Neural progenitor cell (in vitro differentiated cells): ENCODE measurements around the gene RNF115. TPM values are rescaled to one million over a fixed set of nuclear protein-coding genes. Genes with fewer than 3 reads are reported as not detected.
"Not testable (repeated sequence)": the region's sequence is repeated elsewhere in the genome, so short reads cannot be mapped to it uniquely, and the experiment has no call there.

Experiments used
- DNase-seq: peaks from one replicate; pipeline ENCODE4 v3.0.0-alpha.2; 2016; ENCODE audit warnings: low spot score
- H2AFZ ChIP-seq: fragments of 200-600 bp; sonication (generic); replicated peaks from 2 replicates; pipeline ENCODE4 v1.6.1; 2016; ENCODE audit warnings: antibody characterized with exemption
- H3F3A ChIP-seq: fragments of 200-600 bp; sonication (generic); 2 replicates; pipeline ENCODE4 v1.6.1; 2016; ENCODE audit warnings: antibody characterized with exemption, low read depth
- H3K27ac ChIP-seq: fragments of 200-600 bp; sonication (generic); 2 replicates; pipeline ENCODE4 v1.5.1; 2016; ENCODE audit warnings: mild to moderate bottlenecking
- H3K27me3 ChIP-seq: fragments of 200-600 bp; sonication (generic); 2 replicates; pipeline ENCODE4 v1.6.1; 2016; ENCODE audit warnings: mild to moderate bottlenecking, moderate library complexity
- H3K36me3 ChIP-seq: fragments of 200-600 bp; sonication (generic); 2 replicates; pipeline ENCODE4 v1.5.1; 2016
- H3K4me1 ChIP-seq: fragments of 200-600 bp; sonication (generic); 2 replicates; pipeline ENCODE4 v1.6.1; 2016; ENCODE audit warnings: mixed run types
- H3K4me2 ChIP-seq: fragments of 200-600 bp; sonication (generic); 2 replicates; pipeline ENCODE4 v1.6.1; 2016
- H3K4me3 ChIP-seq: fragments of 200-600 bp; sonication (generic); 2 replicates; pipeline ENCODE4 v1.5.1; 2016
- H3K79me2 ChIP-seq: fragments of 200-600 bp; sonication (generic); 2 replicates; pipeline ENCODE4 v1.6.1; 2016; ENCODE audit warnings: low read depth
- H3K9ac ChIP-seq: fragments of 200-600 bp; sonication (generic); 2 replicates; pipeline ENCODE4 v1.6.1; 2016
- H3K9me3 ChIP-seq: fragments of 200-600 bp; sonication (generic); 2 replicates; pipeline ENCODE4 v1.5.1; 2016; ENCODE audit warnings: low read depth
- H4K20me1 ChIP-seq: fragments of 200-600 bp; sonication (generic); 2 replicates; pipeline ENCODE4 v1.6.1; 2016; ENCODE audit warnings: low read depth
- H3K27ac Mint-ChIP-seq: 3 replicates; pipeline ENCODE4 v1.8.0; 2021; ENCODE audit warnings: mixed read lengths
- H3K27me3 Mint-ChIP-seq: 2 replicates; pipeline ENCODE4 v1.8.0; 2022; ENCODE audit warnings: low read depth, mild to moderate bottlenecking, inconsistent platforms, moderate library complexity, mixed read lengths; ENCODE audit not compliant: insufficient read depth
- H3K36me3 Mint-ChIP-seq: 3 replicates; pipeline ENCODE4 v1.8.0; 2021; ENCODE audit warnings: mixed read lengths
- H3K4me1 Mint-ChIP-seq: 3 replicates; pipeline ENCODE4 v1.8.0; 2021; ENCODE audit warnings: mixed read lengths
- H3K4me3 Mint-ChIP-seq: 3 replicates; pipeline ENCODE4 v1.8.0; 2021; ENCODE audit warnings: mild to moderate bottlenecking, moderate library complexity, mixed read lengths
- H3K9me3 Mint-ChIP-seq: 3 replicates; pipeline ENCODE4 v1.8.0; 2020; ENCODE audit warnings: mixed read lengths
- CTCF ChIP-seq: fragments of 200-600 bp; sonication (generic); IDR thresholded peaks from 2 replicates; pipeline ENCODE4 v1.5.1; 2017; ENCODE audit warnings: antibody characterized with exemption, mild to moderate bottlenecking
- EZH2 ChIP-seq: fragments of 200-600 bp; sonication (generic); IDR thresholded peaks from 2 replicates; pipeline ENCODE4 v1.6.1; 2017; ENCODE audit warnings: antibody characterized with exemption, mild to moderate bottlenecking, moderate library complexity
- EZH2phosphoT487 ChIP-seq: fragments of 200-600 bp; sonication (generic); IDR thresholded peaks from 2 replicates; pipeline ENCODE4 v1.6.1; 2017; ENCODE audit warnings: antibody characterized with exemption
- total RNA-seq: library from RNA; depleted of rRNA; stranded (reverse); fragments of >200 nt; gene quantifications from 2 replicates; pipeline ENCODE4 v1.2.3, GENCODE V29; 2015; ENCODE audit warnings: low replicate concordance

RNF115 gene
- total RNA-seq, 1 donor from 2014 or later: 12.9 TPM

DNA sequence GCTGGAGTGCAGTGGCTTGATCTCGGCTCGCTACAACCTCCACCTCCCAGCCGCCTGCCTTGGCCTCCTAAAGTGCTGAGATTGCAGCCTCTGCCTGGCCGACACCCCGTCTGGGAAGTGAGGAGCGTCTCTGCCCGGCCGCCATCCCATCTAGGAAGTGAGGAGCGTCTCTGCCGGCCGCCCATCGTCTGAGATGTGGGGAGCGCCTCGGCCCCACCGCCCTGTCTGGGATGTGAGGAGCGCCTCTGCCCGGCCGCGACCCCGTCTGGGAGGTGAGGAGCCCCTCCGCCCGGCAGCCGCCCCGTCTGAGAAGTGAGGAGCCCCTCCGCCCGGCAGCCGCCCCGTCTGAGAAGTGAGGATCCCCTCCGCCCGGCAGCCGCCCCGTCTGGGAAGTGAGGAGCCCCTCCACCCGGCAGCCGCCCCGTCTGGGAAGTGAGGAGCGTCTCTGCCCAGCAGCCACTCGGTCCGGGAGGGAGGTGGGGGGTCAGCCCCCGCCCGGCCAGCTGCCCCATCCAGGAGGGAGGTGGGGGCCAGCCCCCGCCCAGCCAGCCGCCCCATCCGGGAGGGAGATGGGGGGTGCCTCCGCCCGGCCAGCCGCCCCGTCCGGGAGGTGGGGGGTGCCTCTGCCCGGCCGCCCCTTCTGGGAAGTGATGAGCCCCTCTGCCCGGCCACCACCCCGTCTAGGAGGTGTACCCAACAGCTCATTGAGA, 59.5 kb downstream of the RNF115 start:
- H3K36me3 ChIP-seq: peaks cover 16% of the 10 kb centered on the region
- H3K4me2 ChIP-seq, H2AFZ ChIP-seq, H3K9ac ChIP-seq, H4K20me1 ChIP-seq, H3K4me3 ChIP-seq, H3K9me3 ChIP-seq, DNase-seq, H3K27ac ChIP-seq, H3K4me1 ChIP-seq, H3K27me3 ChIP-seq, H3F3A ChIP-seq, H3K27me3 Mint-ChIP-seq, H3K4me3 Mint-ChIP-seq, H3K79me2 ChIP-seq, H3K27ac Mint-ChIP-seq, H3K4me1 Mint-ChIP-seq: not testable (repeated sequence)
- H3K9me3 Mint-ChIP-seq: peaks cover 47% of the 10 kb centered on the region
- peaks cover 56% of the 10 kb centered on the region for H3K36me3 Mint-ChIP-seq

DNA sequence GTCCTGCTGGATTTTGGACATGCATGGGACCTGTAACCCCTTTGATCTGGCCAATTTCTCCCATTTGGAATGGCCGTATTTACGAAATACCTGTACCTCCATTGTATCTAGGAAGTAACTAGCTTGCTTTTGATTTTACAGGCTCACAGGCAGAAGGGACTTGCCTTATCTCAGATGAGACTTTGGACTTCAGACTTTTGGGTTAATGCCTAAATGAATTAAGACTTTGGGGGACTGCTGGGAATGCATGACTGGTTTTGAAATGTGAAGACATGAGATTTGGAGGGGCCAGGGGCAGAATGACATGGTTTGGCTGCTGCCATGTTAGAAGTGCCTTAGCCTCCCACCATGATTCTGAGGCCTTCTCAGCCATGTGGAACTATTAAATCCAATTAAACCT, 61.9 kb downstream of the RNF115 start:
- not testable (repeated sequence) for H3K4me1 ChIP-seq, H3K9ac ChIP-seq, H3K4me2 ChIP-seq, H3K9me3 ChIP-seq, H3K4me3 Mint-ChIP-seq, DNase-seq, H3K4me1 Mint-ChIP-seq, H3F3A ChIP-seq, H3K27ac Mint-ChIP-seq, H4K20me1 ChIP-seq, H3K27me3 Mint-ChIP-seq, H3K27ac ChIP-seq, H3K79me2 ChIP-seq, H2AFZ ChIP-seq, H3K4me3 ChIP-seq, H3K27me3 ChIP-seq
- Mint-ChIP-seq H3K36me3 (peaks cover 51% of the 10 kb centered on the region), H3K9me3 (peaks cover 39% of the 10 kb centered on the region)
- peaks cover 16% of the 10 kb centered on the region for H3K36me3 ChIP-seq

- not testable (repeated sequence) for H3K27me3 ChIP-seq, H3K27me3 Mint-ChIP-seq, DNase-seq, H3K4me2 ChIP-seq, H3K79me2 ChIP-seq, H3K4me3 Mint-ChIP-seq, H2AFZ ChIP-seq, H3K27ac Mint-ChIP-seq, H3K9ac ChIP-seq, H3K4me3 ChIP-seq, H3K9me3 ChIP-seq, H4K20me1 ChIP-seq, H3K27ac ChIP-seq, H3K4me1 ChIP-seq, H3F3A ChIP-seq, H3K4me1 Mint-ChIP-seq
- H3K36me3 ChIP-seq: peaks cover 16% of the 10 kb centered on the region
- Mint-ChIP-seq H3K36me3 (peaks cover 52% of the 10 kb centered on the region), H3K9me3 (peaks cover 39% of the 10 kb centered on the region)
Measured at GRCh38 chr1:145761498-145761897, 62.4 kb downstream of the RNF115 start.

- not testable (repeated sequence) for H3K9ac ChIP-seq, H3K4me3 Mint-ChIP-seq, H3K4me3 ChIP-seq, H3K27ac Mint-ChIP-seq, H3F3A ChIP-seq, H3K4me1 ChIP-seq, H3K79me2 ChIP-seq, H2AFZ ChIP-seq, H3K4me2 ChIP-seq, H4K20me1 ChIP-seq, H3K9me3 ChIP-seq, H3K27me3 Mint-ChIP-seq, H3K27me3 ChIP-seq, H3K27ac ChIP-seq, DNase-seq, H3K4me1 Mint-ChIP-seq
- Mint-ChIP-seq H3K9me3 (peaks cover 33% of the 10 kb centered on the region), H3K36me3 (peaks cover 46% of the 10 kb centered on the region)
- peaks cover 16% of the 10 kb centered on the region for H3K36me3 ChIP-seq
Measured at GRCh38 chr1:145760395-145760949, 63.4 kb downstream of the RNF115 start.

DNA sequence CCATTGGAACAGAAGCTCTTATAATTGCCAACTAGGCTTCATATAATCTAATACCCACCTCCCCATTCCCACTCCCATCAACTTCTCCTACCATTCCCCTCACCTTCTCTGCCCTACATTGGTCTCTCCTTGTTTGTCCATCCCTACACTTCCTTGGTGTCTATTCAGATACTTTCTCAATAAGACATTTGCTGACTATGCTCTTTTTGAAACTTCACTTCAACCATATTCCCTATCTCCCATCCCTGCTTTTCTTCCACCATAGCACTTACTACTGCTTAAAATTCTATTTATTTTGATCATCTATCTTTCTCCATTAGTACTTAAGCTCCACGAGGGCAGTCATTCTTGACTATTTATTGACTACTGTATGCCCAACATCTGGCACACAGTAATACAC, 64.2 kb downstream of the RNF115 start:
- Histone ChIP-seq H2AFZ (no peak overlapping the region), H3K4me2 (no peak overlapping the region), H3K36me3 (peaks cover 16% of the 10 kb centered on the region), H3K27me3 (no peaks in the 10 kb centered on the region), H3K27ac (no peak overlapping the region), H3F3A (no peaks in the 10 kb centered on the region), H3K4me3 (no peak overlapping the region), H4K20me1 (no peaks in the 10 kb centered on the region), H3K79me2 (no peaks in the 10 kb centered on the region), H3K4me1 (no peaks in the 10 kb centered on the region), H3K9ac (no peak overlapping the region), H3K9me3 (peaks cover 7% of the 10 kb centered on the region)
- no peak overlapping the region for H3K27ac Mint-ChIP-seq
- H3K27me3 Mint-ChIP-seq: peaks cover 2% of the 10 kb centered on the region
- no peak for DNase-seq
- peaks cover 45% of the 10 kb centered on the region for H3K36me3 Mint-ChIP-seq
- H3K4me3 Mint-ChIP-seq: no peak overlapping the region
- H3K9me3 Mint-ChIP-seq: peaks cover 30% of the 10 kb centered on the region
- no peaks in the 10 kb centered on the region for H3K4me1 Mint-ChIP-seq
- TF ChIP-seq EZH2 (no peak), CTCF (no peak), EZH2phosphoT487 (no peak)
